Measurements from ENCODE around the gene UGT1A6. TPM values are rescaled to one million over a fixed set of nuclear protein-coding genes. Genes with fewer than 3 reads are reported as not detected.
A peak's percentile ranks its signal among the peaks of the same experiment; 100 is the strongest.

UGT1A6 gene
- total RNA-seq, 1 experiment from 2014 or later, result 0.79 TPM

GRCh38 chr2:233702238-233702637 is 9.5 kb downstream of the UGT1A6 start:
- Mint-ChIP-seq H3K27me3 (ENCODE audit: insufficient read depth, unreplicated experiment) (no peaks in the 10 kb centered on the region), H3K4me1 (ENCODE audit: insufficient read depth, unreplicated experiment) (peaks cover 7% of the 10 kb centered on the region), H3K36me3 (ENCODE audit: insufficient read depth, unreplicated experiment) (no peaks in the 10 kb centered on the region), H3K9me3 (ENCODE audit: unreplicated experiment) (peaks cover 15% of the 10 kb centered on the region), H3K27ac (ENCODE audit: low read depth, unreplicated experiment) (no peak overlapping the region), H3K4me3 (ENCODE audit: unreplicated experiment) (no peak overlapping the region)
- DNase-seq (ENCODE audit: unreplicated experiment), result no peak
- BruUV-seq (replicated peaks), result no TSS peak
- ChIA-PET CTCF (no interaction called here), POLR2A (interaction anchor here (0.7 to 2.9 kb wide), 2 partner anchors 11 to 25 kb away, joined by 3 to 20 read pairs; no protein-coding TSS in a partner anchor)
- no peak for TF ChIP-seq CTCF (IDR thresholded peaks at IDR 0.05; ENCODE audit: unreplicated experiment)
- intact Hi-C loops (cut with micrococcal nuclease), result no loop called here

- H3K4me3 Mint-ChIP-seq (ENCODE audit: unreplicated experiment), result no peak overlapping the region
- ChIA-PET CTCF (interaction anchor here (0.7 to 1.2 kb wide), 3 partner anchors 13 to 160 kb away, joined by 3 to 4 read pairs (median 3); no protein-coding TSS in a partner anchor), POLR2A (interaction anchor here (0.8 to 5.2 kb wide), 9 partner anchors 10 to 218 kb away, joined by 3 to 91 read pairs (median 5); partner anchors contain the start of genes UGT1A6, UGT1A7 and USP40)
- TF ChIP-seq CTCF (IDR thresholded peaks at IDR 0.05; ENCODE audit: unreplicated experiment), result no peak
- DNase-seq (ENCODE audit: unreplicated experiment), result peak; percentile 48
- no peak overlapping the region for H3K27ac Mint-ChIP-seq (ENCODE audit: low read depth, unreplicated experiment)
- peaks cover 7% of the 10 kb centered on the region for H3K36me3 Mint-ChIP-seq (ENCODE audit: insufficient read depth, unreplicated experiment)
- intact Hi-C loops (cut with micrococcal nuclease), result no loop called here
- H3K9me3 Mint-ChIP-seq (ENCODE audit: unreplicated experiment), result peaks cover 15% of the 10 kb centered on the region
- BruUV-seq (replicated peaks), result no TSS peak
- H3K27me3 Mint-ChIP-seq (ENCODE audit: insufficient read depth, unreplicated experiment), result no peaks in the 10 kb centered on the region
- H3K4me1 Mint-ChIP-seq (ENCODE audit: insufficient read depth, unreplicated experiment), result peaks cover 19% of the 10 kb centered on the region
Measured at GRCh38 chr2:233705911-233706506, 13.3 kb downstream of the UGT1A6 start.

GRCh38 chr2:233706720-233707119 is 14.0 kb downstream of the UGT1A6 start:
- Mint-ChIP-seq H3K36me3 (ENCODE audit: insufficient read depth, unreplicated experiment) (peaks cover 7% of the 10 kb centered on the region), H3K27me3 (ENCODE audit: insufficient read depth, unreplicated experiment) (no peaks in the 10 kb centered on the region), H3K9me3 (ENCODE audit: unreplicated experiment) (peaks cover 15% of the 10 kb centered on the region), H3K4me3 (ENCODE audit: unreplicated experiment) (no peak overlapping the region), H3K27ac (ENCODE audit: low read depth, unreplicated experiment) (no peak overlapping the region), H3K4me1 (ENCODE audit: insufficient read depth, unreplicated experiment) (peaks cover 24% of the 10 kb centered on the region)
- TF ChIP-seq CTCF (IDR thresholded peaks at IDR 0.05; ENCODE audit: unreplicated experiment), result no peak
- POLR2A ChIA-PET, result interaction anchor here (0.6 to 5.2 kb wide), 9 partner anchors 10 to 1292 kb away, joined by 3 to 91 read pairs (median 3); partner anchors contain the start of genes UGT1A6, UGT1A7 and USP40
- intact Hi-C loops (cut with micrococcal nuclease), result no loop called here
- CTCF ChIA-PET, result interaction anchor here (0.6 kb wide), 1 partner anchor 66 kb away, joined by 3 read pairs; no protein-coding TSS in a partner anchor
- BruUV-seq (replicated peaks), result no TSS peak
- DNase-seq (ENCODE audit: unreplicated experiment), result peak; percentile 35

- no peak overlapping the region for H3K27ac Mint-ChIP-seq (ENCODE audit: low read depth, unreplicated experiment)
- ChIA-PET POLR2A (interaction anchor here (0.7 to 5.2 kb wide), 6 partner anchors 17 to 224 kb away, joined by 3 to 91 read pairs (median 10); partner anchors contain the start of genes UGT1A6, UGT1A7 and USP40), CTCF (no interaction called here)
- TF ChIP-seq CTCF (IDR thresholded peaks at IDR 0.05; ENCODE audit: unreplicated experiment), result no peak
- peaks cover 24% of the 10 kb centered on the region for H3K4me1 Mint-ChIP-seq (ENCODE audit: insufficient read depth, unreplicated experiment)
- H3K36me3 Mint-ChIP-seq (ENCODE audit: insufficient read depth, unreplicated experiment), result peaks cover 7% of the 10 kb centered on the region
- intact Hi-C loops (cut with micrococcal nuclease), result no loop called here
- no peaks in the 10 kb centered on the region for H3K27me3 Mint-ChIP-seq (ENCODE audit: insufficient read depth, unreplicated experiment)
- no peak overlapping the region for H3K4me3 Mint-ChIP-seq (ENCODE audit: unreplicated experiment)
- no TSS peak for BruUV-seq (replicated peaks)
- DNase-seq (ENCODE audit: unreplicated experiment), result peak; percentile 45
- H3K9me3 Mint-ChIP-seq (ENCODE audit: unreplicated experiment), result peaks cover 13% of the 10 kb centered on the region
Measured at GRCh38 chr2:233707940-233708644, 15.4 kb downstream of the UGT1A6 start.
